HG02981 (cell line): Measurements from ENCODE around the gene ZNF644.

Experiments used
- ATAC-seq: cut with Tn5 transposase; IDR thresholded peaks from one replicate; pipeline ENCODE4 v1.9.1; 2021; ENCODE audit warnings: mild to moderate bottlenecking, moderate library complexity; ENCODE audit not compliant: unreplicated experiment

The ZNF644 gene

DNA sequence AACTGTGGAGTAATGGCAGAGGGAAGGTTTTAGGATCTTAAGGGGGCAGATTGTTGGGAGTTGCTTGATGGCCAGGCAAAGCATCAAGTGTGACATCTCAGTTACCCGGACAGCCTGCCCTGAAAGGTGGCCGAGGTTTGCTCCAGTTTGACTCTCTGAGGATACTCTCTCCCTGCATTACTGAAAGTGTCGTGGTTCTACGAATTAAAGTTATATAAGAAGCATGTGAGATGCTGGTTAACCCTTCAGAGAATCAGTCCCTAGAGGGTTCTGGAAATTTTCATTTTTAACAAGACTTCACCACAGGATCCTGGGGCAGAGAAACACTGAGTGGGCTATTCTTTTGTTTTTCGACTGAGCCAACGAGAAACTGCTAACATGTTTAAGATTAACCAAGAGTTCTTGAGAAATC lies 689 bp upstream of the ZNF644 start:
- ATAC-seq: peak; percentile 4

- peak; percentile 44 for ATAC-seq
These were observed 709 bp downstream of the ZNF644 start for GRCh38 chr1:91020967-91021685.

DNA sequence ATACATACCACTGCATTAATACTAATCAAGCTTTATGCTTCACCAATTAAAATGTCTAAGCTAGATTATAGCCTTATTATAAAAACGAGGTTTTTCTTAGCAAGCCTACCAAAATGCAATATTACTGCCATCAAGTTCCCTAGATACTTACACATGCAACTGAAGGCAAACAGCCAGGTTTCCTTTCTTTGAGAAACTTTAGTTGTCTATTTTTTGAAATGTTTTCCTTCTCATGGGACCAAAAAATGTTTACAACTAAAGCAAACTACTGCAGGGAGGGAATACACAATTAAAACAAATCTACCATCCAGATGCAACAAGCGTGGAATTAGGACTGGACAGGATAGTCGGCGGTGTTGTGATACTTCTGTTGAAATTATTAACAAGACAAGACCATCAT lies 1.3 kb downstream of the ZNF644 start:
- no peak for ATAC-seq

DNA sequence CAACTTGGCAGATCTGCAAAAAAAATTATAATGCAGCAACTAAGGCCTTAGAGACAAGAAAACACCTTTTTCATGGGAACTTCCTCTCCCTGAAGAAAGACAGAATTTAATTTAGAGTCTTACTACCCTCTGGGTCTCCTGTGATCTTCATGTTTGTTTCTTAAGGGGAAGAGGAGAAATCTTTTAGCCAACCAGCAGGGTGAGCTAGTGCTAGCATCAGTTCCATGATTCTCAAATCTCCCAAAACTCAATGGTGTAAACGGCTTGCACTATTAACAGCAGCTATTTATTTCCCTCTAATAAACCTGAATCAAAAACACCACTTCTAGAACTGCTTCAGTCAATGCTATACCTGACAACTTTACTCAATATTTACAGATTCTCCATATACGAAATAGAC lies 3.8 kb downstream of the ZNF644 start:
- ATAC-seq: no peak

GRCh38 chr1:91015794-91016550 lies 5.9 kb downstream of the ZNF644 start:
- no peak for ATAC-seq

DNA sequence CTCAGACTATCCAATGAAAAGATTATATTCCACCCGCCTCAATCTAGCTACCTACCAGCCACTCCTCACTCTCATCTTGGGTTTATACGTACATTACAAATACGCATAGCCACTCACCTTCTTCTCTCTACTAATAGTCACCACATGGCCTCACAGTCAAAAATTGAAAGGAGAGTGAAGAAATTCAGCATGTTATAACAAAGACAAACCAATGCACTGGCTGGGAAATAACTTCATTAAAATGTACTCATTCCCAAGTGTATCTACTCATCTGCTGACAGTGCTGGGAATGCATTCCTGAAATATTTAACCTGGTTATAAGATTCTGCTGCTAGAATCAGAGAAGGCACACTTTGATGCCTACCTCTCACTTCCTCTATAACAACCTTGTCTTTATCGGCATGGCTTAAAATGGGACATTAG lies 6.5 kb downstream of the ZNF644 start:
- ATAC-seq: no peak

DNA sequence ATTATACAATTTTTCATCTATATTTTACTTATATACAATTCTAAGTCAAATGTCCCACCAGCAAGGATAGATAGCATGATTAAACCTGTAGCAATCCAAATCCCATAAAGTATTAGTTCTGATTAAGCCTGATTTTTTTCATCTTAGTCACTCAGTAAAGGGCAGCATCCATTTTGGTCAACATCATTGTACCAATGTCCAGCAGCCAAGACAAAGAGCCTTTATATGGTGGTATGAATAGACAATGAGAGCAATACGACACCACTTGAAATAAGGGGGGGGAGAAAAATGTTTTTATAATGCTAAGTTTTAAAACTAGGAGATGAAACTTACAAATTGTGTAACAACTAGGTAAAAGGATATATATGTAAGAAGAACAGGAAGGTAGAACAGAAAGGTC lies 7.4 kb downstream of the ZNF644 start:
- ATAC-seq: no peak

DNA sequence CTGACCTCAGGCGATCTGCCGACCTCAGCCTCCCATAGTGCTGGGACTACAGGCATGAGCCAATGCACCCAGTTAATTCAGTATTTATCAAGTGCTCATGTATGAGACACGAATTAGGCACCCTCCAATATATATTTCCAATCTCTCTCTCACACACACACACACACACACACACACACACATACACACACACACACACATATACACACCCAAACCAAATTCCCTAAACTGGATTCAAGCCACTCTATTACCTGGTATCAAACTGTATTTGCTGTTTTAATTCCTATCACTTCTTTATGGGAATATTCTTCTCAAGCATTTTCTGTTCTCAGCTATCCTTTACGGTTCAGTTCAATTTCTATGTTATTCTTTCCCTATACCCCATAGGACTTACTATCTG lies 8.5 kb downstream of the ZNF644 start:
- ATAC-seq: no peak

GRCh38 chr1:91012196-91012595 lies 9.6 kb downstream of the ZNF644 start:
- no peak for ATAC-seq

GRCh38 chr1:91011726-91012125 lies 10.1 kb downstream of the ZNF644 start:
- no peak for ATAC-seq

GRCh38 chr1:91007827-91008226 lies 14.0 kb downstream of the ZNF644 start:
- no peak for ATAC-seq

DNA sequence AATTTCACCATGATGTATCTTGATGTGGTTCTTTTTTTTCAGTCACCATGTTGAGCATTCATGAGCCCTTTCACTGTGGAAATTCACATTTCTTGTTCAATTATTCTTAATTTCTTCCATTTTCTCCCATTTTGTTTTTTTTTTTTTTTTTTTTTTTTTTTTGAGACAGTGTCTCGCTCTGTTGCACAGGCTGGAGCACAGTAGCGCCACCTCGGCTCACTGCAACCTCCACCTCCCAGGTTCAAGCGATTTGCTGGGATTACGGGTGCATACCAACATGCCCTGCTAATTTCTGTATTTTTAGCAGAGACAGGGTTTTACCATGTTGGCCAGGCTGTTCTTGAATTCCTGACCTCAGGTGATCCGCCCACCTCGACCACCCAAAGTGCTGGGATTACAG lies 14.7 kb downstream of the ZNF644 start:
- ATAC-seq: no peak

DNA sequence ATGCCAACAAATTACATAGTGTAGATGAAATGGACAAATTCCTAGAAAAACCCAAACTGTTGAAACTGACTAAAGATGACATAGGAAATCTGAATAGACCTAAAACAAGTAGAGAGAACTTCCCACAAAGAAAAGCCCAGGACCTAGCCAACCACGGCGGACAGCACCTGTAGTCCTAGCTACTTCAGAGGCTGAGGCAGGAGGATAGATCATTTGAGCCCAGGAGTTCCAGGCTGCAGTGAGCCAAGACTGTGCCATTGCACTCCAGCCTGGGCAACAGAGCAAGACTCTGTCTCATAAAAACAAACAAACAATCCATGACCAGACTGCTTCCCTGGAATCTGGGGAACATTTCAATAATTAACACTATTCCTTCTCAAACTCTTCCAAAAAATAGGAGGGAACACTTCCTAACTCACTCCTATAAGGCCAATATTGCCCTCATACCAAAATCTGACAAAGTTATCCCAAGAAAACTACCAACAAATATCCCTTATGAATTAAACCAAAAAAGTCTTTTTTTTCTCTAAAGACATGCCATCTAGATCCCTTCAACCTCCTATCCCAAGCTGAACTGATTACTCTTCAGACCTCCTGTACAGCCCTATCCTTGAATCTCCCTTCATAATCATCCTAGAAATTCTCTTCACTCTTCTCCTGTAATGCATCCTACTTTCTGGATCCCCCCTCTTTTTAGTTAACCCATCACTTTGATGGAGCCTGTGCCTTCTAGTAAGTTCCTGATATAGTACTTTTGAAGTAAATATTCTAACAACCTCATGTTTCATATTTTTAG lies 15.5 kb downstream of the ZNF644 start:
- no peak for ATAC-seq

- no peak for ATAC-seq
These were observed 16.6 kb downstream of the ZNF644 start for GRCh38 chr1:91005285-91005684.

DNA sequence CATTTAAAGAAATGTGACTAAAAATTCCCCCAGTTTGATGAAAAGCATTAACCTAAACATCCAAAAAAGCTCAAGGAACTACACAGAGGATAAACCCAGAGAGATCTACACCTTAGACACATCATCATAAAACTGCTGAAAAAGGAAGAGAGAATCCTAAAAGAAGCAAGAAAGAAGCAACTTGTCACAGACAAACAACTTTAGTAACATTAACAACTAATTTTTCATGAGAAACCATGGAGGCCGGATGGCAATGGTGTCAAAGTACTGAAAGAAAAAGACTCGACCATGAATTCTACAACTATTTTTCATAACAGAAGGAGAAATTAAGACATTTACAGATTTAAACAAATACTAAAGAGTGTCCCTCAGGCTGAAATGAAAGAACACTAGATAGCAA lies 17.7 kb downstream of the ZNF644 start:
- ATAC-seq: no peak

- no peak for ATAC-seq
These were observed 25.0 kb downstream of the ZNF644 start for GRCh38 chr1:90996742-90997413.

DNA sequence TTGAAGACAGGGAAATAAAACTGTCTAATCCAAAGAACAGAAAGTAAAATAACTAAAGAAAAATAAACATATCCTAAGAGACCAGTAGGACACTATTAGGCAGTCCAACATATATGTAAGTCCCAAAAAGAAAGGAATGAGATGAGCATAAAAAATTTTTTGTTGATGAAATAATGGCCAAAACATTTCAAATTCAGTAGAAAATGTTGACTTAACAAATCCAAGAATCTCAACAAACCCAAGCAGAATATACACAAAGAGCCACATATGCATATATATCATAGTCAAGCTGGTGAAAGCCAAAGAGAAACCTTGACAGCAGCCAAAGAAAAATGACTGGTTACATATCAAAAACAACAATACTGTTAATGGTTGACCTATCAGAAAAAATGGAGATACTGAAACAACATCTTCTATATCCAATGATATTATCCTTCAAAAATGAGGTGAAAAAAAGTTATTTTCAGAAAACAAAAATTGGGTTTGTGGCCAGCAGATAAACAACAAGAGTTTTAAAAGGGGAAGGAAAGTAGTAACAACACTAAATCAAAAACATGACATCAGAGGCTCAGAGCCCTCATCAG lies 26.4 kb downstream of the ZNF644 start:
- ATAC-seq: no peak

DNA sequence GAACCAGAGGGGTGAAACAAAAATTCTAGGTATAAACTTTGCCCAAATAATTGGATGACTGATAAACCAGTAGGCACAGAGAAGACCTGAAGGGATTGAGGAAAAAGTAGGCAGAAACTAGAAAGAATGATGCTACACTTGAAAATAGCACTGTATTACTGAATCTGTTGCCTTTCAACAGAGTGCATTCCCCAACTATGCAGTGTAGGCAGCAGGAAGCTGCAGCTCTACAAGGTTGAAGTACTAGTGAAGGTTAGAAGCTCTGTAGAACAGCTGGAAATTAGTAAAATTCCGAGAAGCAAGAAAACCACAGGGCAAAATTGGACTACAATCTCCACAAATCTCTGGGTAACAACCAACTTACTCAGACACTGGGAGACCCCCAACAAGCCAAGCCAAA lies 27.4 kb downstream of the ZNF644 start:
- ATAC-seq: no peak

- ATAC-seq: no peak
These were observed 28.6 kb downstream of the ZNF644 start for GRCh38 chr1:90993245-90993644.

GRCh38 chr1:90990779-90991178 lies 31.1 kb downstream of the ZNF644 start:
- ATAC-seq: no peak

GRCh38 chr1:90989990-90990389 lies 31.8 kb downstream of the ZNF644 start:
- ATAC-seq: peak; percentile 50
